Tibial nerve (tissue), 4 donors: Measurements from ENCODE around the gene CDK18. TPM values are rescaled to one million over a fixed set of nuclear protein-coding genes. Genes with fewer than 3 reads are reported as not detected.
A peak's percentile ranks its signal among the peaks of the same experiment; 100 is the strongest.

Experiments used
- DNase-seq, 2 donors: peaks; one replicate each; pipeline ENCODE4 v3.0.0-alpha.2; 2019; ENCODE audit warnings: low spot score in 2 of 2
- H3K27ac ChIP-seq, 4 donors: fragments of 200-600 bp; sonication (generic) in 3 of 4; one replicate each; pipeline ENCODE4 v1.5.1; 2017 to 2019; ENCODE audit warnings: mild to moderate bottlenecking in 1 of 4
- H3K27me3 ChIP-seq, 2 donors: fragments of 200-600 bp; sonication (generic) in 1 of 2; one replicate each; pipeline versions ENCODE4 v1.5.1 to v1.6.0; 2017 to 2019
- H3K36me3 ChIP-seq, 3 donors: fragments of 200-600 bp; sonication (generic); one replicate each; pipeline ENCODE4 v1.5.1; 2018 to 2019
- H3K4me1 ChIP-seq, 4 donors: fragments of 200-600 bp; sonication (generic) in 3 of 4; one replicate each; pipeline ENCODE4 v1.5.1; 2017 to 2019
- H3K4me3 ChIP-seq, 4 donors: fragments of 200-600 bp; sonication (generic) in 3 of 4; one replicate each; pipeline ENCODE4 v1.5.1; 2017 to 2019; ENCODE audit warnings: mild to moderate bottlenecking in 1 of 4, moderate library complexity in 1 of 4
- H3K9me3 ChIP-seq, 4 donors: fragments of 200-600 bp; sonication (generic) in 3 of 4; one replicate each; pipeline ENCODE4 v1.5.1; 2017 to 2019
- CTCF ChIP-seq, 5 experiments: fragments of 200-600 bp in 3 of 5; fragments of 450-650 bp in 2 of 5; sonication (generic) in 3 of 5; IDR thresholded peaks; one replicate each; pipeline ENCODE4 v1.5.1; 2016 to 2019; ENCODE audit warnings: antibody characterized with exemption in 5 of 5, mild to moderate bottlenecking in 3 of 5, moderate library complexity in 2 of 5
- EP300 ChIP-seq, 2 donors: sonication (generic); formaldehyde crosslinking; IDR thresholded peaks; one replicate each; pipeline ENCODE4 v1.6.1; 2017; ENCODE audit warnings: antibody characterized with exemption in 2 of 2, mild to moderate bottlenecking in 1 of 2
- POLR2A ChIP-seq, 2 donors: fragments of 450-650 bp; IDR thresholded peaks; one replicate each; pipeline ENCODE4 v1.6.1; 2017; ENCODE audit warnings: antibody characterized with exemption in 2 of 2, mild to moderate bottlenecking in 2 of 2, moderate library complexity in 2 of 2
- WGBS, 2 donors: methylation state at CpG; one replicate each; pipeline ENCODE4 v1.1.5; 2018; 5-methylcytosine and 5-hydroxymethylcytosine counted together
- total RNA-seq, 4 donors: library from RNA; depleted of rRNA; stranded (reverse); fragments of >200 nt; gene quantifications; one replicate each; pipeline ENCODE4 v1.1.0, GENCODE V29; 2016

The CDK18 gene
- total RNA-seq, 4 donors from 2014 or later: 5.1 to 14.1 (median 7.5) TPM

GRCh38 chr1:205510308-205510950 is 6.0 kb downstream of the CDK18 start:
- Histone ChIP-seq H3K27ac (no peak overlapping the region), H3K4me1 (peaks cover 0 to 20% (median 10%) of the 10 kb centered on the region in 4 donors), H3K4me3 (no peak overlapping the region), H3K36me3 (no peaks in the 10 kb centered on the region), H3K9me3 (no peaks in the 10 kb centered on the region), H3K27me3 (no peaks in the 10 kb centered on the region)
- no peak for DNase-seq
- WGBS, 2 donors: 67 to 71% methylated on average over 7 of the region's 7 CpGs
- TF ChIP-seq POLR2A (IDR thresholded peaks at IDR 0.05): no peak
- no peak for TF ChIP-seq CTCF (IDR thresholded peaks at IDR 0.05)
- TF ChIP-seq EP300 (IDR thresholded peaks at IDR 0.05): no peak

DNA sequence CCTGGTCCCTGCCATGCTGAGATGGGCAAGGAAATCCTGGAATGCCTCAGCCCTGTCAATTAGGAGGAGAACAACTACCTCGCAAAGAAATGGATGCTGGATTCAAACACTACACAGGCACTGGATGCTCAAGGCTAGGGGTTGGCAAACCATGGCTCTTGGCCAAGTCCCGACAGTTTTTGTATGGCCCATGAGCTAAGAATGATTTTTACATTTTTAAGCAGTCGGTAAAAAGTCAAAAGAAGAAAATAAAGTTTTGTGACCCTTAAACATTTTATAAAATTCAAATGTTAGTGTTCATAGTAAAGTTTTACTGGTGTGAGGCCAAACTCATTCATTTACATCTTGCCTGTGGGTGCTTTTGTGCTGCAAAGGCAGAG is 6.5 kb downstream of the CDK18 start:
- H3K36me3 ChIP-seq: no peaks in the 10 kb centered on the region
- TF ChIP-seq POLR2A (IDR thresholded peaks at IDR 0.05) (no peak), CTCF (IDR thresholded peaks at IDR 0.05) (no peak), EP300 (IDR thresholded peaks at IDR 0.05) (no peak)

GRCh38 chr1:205512059-205513045 is 7.9 kb downstream of the CDK18 start:
- Histone ChIP-seq H3K27me3 (no peaks in the 10 kb centered on the region), H3K4me1 (peaks cover 0 to 18% (median 9%) of the 10 kb centered on the region in 4 donors), H3K27ac (peak overlapping the region in 3 of 4 donors; percentile 2 to 59 (median 37)), H3K9me3 (no peaks in the 10 kb centered on the region), H3K36me3 (no peaks in the 10 kb centered on the region), H3K4me3 (no peak overlapping the region)
- WGBS, 2 donors: 57 to 58% methylated on average over 13 of the region's 13 CpGs
- DNase-seq: no peak
- TF ChIP-seq EP300 (IDR thresholded peaks at IDR 0.05): no peak
- TF ChIP-seq POLR2A (IDR thresholded peaks at IDR 0.05): no peak
- TF ChIP-seq CTCF (IDR thresholded peaks at IDR 0.05): no peak

More for the DNA sequence above, 6.5 kb downstream of the CDK18 start:
- WGBS, 2 donors: 38 to 51% methylated on average over 3 of the region's 3 CpGs
- Histone ChIP-seq H3K27ac (no peak overlapping the region), H3K9me3 (no peaks in the 10 kb centered on the region), H3K27me3 (no peaks in the 10 kb centered on the region), H3K4me1 (peaks cover 0 to 19% (median 8%) of the 10 kb centered on the region in 4 donors), H3K4me3 (no peak overlapping the region)
- no peak for DNase-seq

- Histone ChIP-seq H3K27me3 (no peaks in the 10 kb centered on the region), H3K4me1 (peaks cover 0 to 24% (median 11%) of the 10 kb centered on the region in 4 donors), H3K36me3 (no peaks in the 10 kb centered on the region), H3K9me3 (no peaks in the 10 kb centered on the region), H3K4me3 (no peak overlapping the region), H3K27ac (peak overlapping the region in 1 of 4 donors; percentile 59)
- no peak for DNase-seq
- TF ChIP-seq POLR2A (IDR thresholded peaks at IDR 0.05) (no peak), CTCF (IDR thresholded peaks at IDR 0.05) (no peak), EP300 (IDR thresholded peaks at IDR 0.05) (no peak)
- WGBS, 2 donors: 63 to 74% methylated on average over 5 of the region's 5 CpGs
Observed at GRCh38 chr1:205513774-205514173, 9.3 kb downstream of the CDK18 start.
